Activated CD4-positive, alpha-beta T cell treated with anti-CD3 and anti-CD28 coated beads for 36 hours (primary cell): ENCODE measurements around the gene MT1B. TPM values are rescaled to one million over a fixed set of nuclear protein-coding genes. Genes with fewer than 3 reads are reported as not detected.

ENCODE experiments used
- ATAC-seq: fragments of 200-7000 bp; cut with Tn5 transposase; one replicate; pipeline ENCODE4 v1.10.0; 2021; ENCODE audit warnings: mild to moderate bottlenecking, moderate library complexity
- CTCF ChIA-PET: fragments of 350-600 bp; sonication (Branson Sonifier 250); formaldehyde crosslinking; loops from one replicate; lab custom pipeline; 2021; ENCODE audit warnings: antibody characterized with exemption; lab: Charles Lee
- POLR2A ChIA-PET: fragments of 350-600 bp; sonication (Branson Sonifier 250); formaldehyde crosslinking; loops from one replicate; lab custom pipeline; 2021; ENCODE audit warnings: antibody characterized with exemption, inconsistent platforms; lab: Charles Lee
- DNase-seq: peaks from one replicate; pipeline ENCODE4 v3.0.0-alpha.2; 2020
- H3K27ac Mint-ChIP-seq: one replicate; pipeline ENCODE4 v1.8.0; 2021; ENCODE audit warnings: mixed read lengths
- H3K27me3 Mint-ChIP-seq: one replicate; pipeline ENCODE4 v1.8.0; 2021; ENCODE audit warnings: mixed read lengths
- H3K36me3 Mint-ChIP-seq: one replicate; pipeline ENCODE4 v1.8.0; 2021; ENCODE audit warnings: low read depth, mixed read lengths
- H3K4me1 Mint-ChIP-seq: one replicate; pipeline ENCODE4 v1.8.0; 2021; ENCODE audit warnings: mixed read lengths
- H3K4me3 Mint-ChIP-seq: one replicate; pipeline ENCODE4 v1.8.0; 2021; ENCODE audit warnings: mild to moderate bottlenecking, moderate library complexity, mixed read lengths
- H3K9me3 Mint-ChIP-seq: one replicate; pipeline ENCODE4 v1.8.0; 2021; ENCODE audit warnings: low read depth, mixed read lengths
- intact Hi-C, 2 experiments: fragments of 100-400 bp; cut with DNase I in 1 of 2; cut with micrococcal nuclease in 1 of 2; formaldehyde crosslinking; loops; one replicate each; pipeline versions ENCODE4 v1.14.2 to v1.15.1; 2022 to 2024; cut with DNase I, micrococcal nuclease
- total RNA-seq, 2 experiments: library from RNA; stranded (reverse); gene quantifications; one replicate each; pipeline ENCODE4 v1.2.3, GENCODE V29; 2021

MT1B gene
- total RNA-seq, 2 experiments from 2014 or later: not detected

- Mint-ChIP-seq H3K4me1 (peaks cover 14% of the 10 kb centered on the region), H3K9me3 (no peaks in the 10 kb centered on the region), H3K27me3 (peaks cover 31% of the 10 kb centered on the region), H3K27ac (no peak overlapping the region), H3K4me3 (no peak overlapping the region), H3K36me3 (no peaks in the 10 kb centered on the region)
- CTCF ChIA-PET: no interaction called here
- POLR2A ChIA-PET: no interaction called here
- intact Hi-C loops: no loop called here
- ATAC-seq (no peak), DNase-seq (no peak)
Observed at GRCh38 chr16:56647641-56648431, 3.9 kb upstream of the MT1B start.

- H3K36me3 Mint-ChIP-seq: no peaks in the 10 kb centered on the region
- ATAC-seq (no peak), DNase-seq (no peak)
- H3K4me3 Mint-ChIP-seq: no peak overlapping the region
- H3K27me3 Mint-ChIP-seq: peaks cover 31% of the 10 kb centered on the region
- H3K4me1 Mint-ChIP-seq: peaks cover under 1% of the 10 kb centered on the region
- intact Hi-C loops: no loop called here
- ChIA-PET CTCF (interaction anchor here (0.6 kb wide), 1 partner anchor 46 kb away, joined by 3 read pairs; no protein-coding TSS in a partner anchor), POLR2A (no interaction called here)
- no peaks in the 10 kb centered on the region for H3K9me3 Mint-ChIP-seq
- no peak overlapping the region for H3K27ac Mint-ChIP-seq
Observed at GRCh38 chr16:56649271-56649670, 2.4 kb upstream of the MT1B start.

GRCh38 chr16:56649820-56650219, 1.9 kb upstream of the MT1B start:
- Mint-ChIP-seq H3K27me3 (peaks cover 32% of the 10 kb centered on the region), H3K9me3 (no peaks in the 10 kb centered on the region), H3K36me3 (no peaks in the 10 kb centered on the region), H3K4me1 (no peaks in the 10 kb centered on the region), H3K27ac (no peak overlapping the region), H3K4me3 (no peak overlapping the region)
- ChIA-PET CTCF (no interaction called here), POLR2A (no interaction called here)
- DNase-seq: no peak
- ATAC-seq: no peak
- intact Hi-C loops: no loop called here

DNA sequence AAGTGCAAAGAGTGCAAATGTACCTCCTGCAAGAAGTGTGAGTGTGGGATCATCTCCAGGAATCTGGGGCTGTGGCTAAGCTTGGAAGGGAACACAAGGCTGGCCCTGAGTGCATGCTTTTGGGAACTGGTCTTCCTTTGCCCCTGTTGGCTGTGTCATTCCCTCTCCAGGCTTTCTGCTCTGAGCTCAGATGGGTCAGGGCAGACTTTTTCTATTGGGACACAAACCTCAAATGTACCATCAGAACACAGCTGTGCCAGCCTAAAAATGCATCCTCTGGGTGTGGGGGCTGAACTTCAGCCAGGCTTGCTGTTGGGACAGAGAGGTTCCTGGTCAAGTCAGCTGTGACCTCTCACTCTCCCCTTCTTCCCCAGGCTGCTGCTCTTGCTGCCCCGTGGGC, 914 bp downstream of the MT1B start:
- peaks cover 3% of the 10 kb centered on the region for H3K4me1 Mint-ChIP-seq
- POLR2A ChIA-PET: no interaction called here
- CTCF ChIA-PET: no interaction called here
- H3K27ac Mint-ChIP-seq: no peak overlapping the region
- peaks cover 22% of the 10 kb centered on the region for H3K27me3 Mint-ChIP-seq
- H3K36me3 Mint-ChIP-seq: no peaks in the 10 kb centered on the region
- no peak overlapping the region for H3K4me3 Mint-ChIP-seq
- no peak for ATAC-seq
- no peak for DNase-seq
- H3K9me3 Mint-ChIP-seq: no peaks in the 10 kb centered on the region
- intact Hi-C loops: no loop called here

DNA sequence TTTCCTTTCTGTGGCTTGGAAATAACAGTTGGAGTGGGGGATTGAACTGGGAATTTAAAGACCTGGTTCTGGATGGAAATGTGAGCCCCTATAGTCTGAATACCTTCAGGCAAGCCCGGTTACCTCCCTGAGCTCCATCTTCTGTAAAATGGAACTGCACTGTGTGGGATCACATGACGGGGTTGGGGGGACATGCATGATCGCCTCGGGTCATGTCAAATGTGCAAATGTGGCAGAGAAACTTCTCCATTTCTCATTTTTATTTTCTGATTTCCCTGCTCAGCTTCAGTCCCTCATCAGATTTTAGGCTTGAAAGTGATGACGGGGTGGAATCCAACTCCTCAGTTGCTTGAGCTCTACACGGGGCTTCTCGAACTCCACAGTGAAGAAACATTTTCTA, 1.5 kb downstream of the MT1B start:
- Mint-ChIP-seq H3K36me3 (no peaks in the 10 kb centered on the region), H3K27me3 (peaks cover 17% of the 10 kb centered on the region), H3K4me3 (no peak overlapping the region), H3K27ac (no peak overlapping the region), H3K9me3 (no peaks in the 10 kb centered on the region), H3K4me1 (peaks cover 7% of the 10 kb centered on the region)
- intact Hi-C loops: no loop called here
- POLR2A ChIA-PET: no interaction called here
- CTCF ChIA-PET: interaction anchor here (0.9 kb wide), 1 partner anchor 9 kb away, joined by 3 read pairs; no protein-coding TSS in a partner anchor
- DNase-seq (no peak), ATAC-seq (no peak)

- peaks cover 2% of the 10 kb centered on the region for H3K27me3 Mint-ChIP-seq
- peak within 1 kb of the TSS; percentile 79 for H3K4me3 Mint-ChIP-seq
- peak within 1 kb of the TSS; percentile 76 for H3K27ac Mint-ChIP-seq
- intact Hi-C loops: loop anchor here (1.0 to 2.0 kb wide), 7 partner anchors 14 to 80 kb away; partner anchors contain the start of genes MT1X (in 2 of the 2), MT2A (in 2 of the 2) and MT1E (in 1 of the 2)
- peaks cover 16% of the 10 kb centered on the region for H3K4me1 Mint-ChIP-seq
- DNase-seq (peak; percentile 84), ATAC-seq (peak; percentile 85)
- no peaks in the 10 kb centered on the region for H3K36me3 Mint-ChIP-seq
- ChIA-PET POLR2A (interaction anchor here (0.6 to 1.2 kb wide), 3 partner anchors 14 to 32 kb away, joined by 3 to 5 read pairs (median 3); partner anchors contain the start of genes MT1E and MT1X), CTCF (interaction anchor here (0.9 kb wide), 1 partner anchor 81 kb away, joined by 3 read pairs; no protein-coding TSS in a partner anchor)
- H3K9me3 Mint-ChIP-seq: no peaks in the 10 kb centered on the region
Observed at GRCh38 chr16:56657555-56658326, 6.1 kb downstream of the MT1B start, which contains the start of gene MT1F. TSS of gene MT1F (plus strand) at chr16:56657959. CDS start at chr16:56658059, 100 bp downstream.

- DNase-seq (no peak), ATAC-seq (no peak)
- Mint-ChIP-seq H3K27ac (peak overlapping the region; percentile 76), H3K4me1 (peaks cover 18% of the 10 kb centered on the region), H3K9me3 (no peaks in the 10 kb centered on the region), H3K4me3 (peak overlapping the region; percentile 79), H3K27me3 (peaks cover 2% of the 10 kb centered on the region), H3K36me3 (no peaks in the 10 kb centered on the region)
- intact Hi-C loops: no loop called here
- POLR2A ChIA-PET: interaction anchor here (0.6 to 1.2 kb wide), 2 partner anchors 15 to 24 kb away, joined by 3 read pairs; partner anchors contain the start of gene MT1X
- CTCF ChIA-PET: interaction anchor here (0.9 kb wide), 1 partner anchor 81 kb away, joined by 3 read pairs; no protein-coding TSS in a partner anchor
Observed at GRCh38 chr16:56658327-56658875, 6.7 kb downstream of the MT1B start.

DNA sequence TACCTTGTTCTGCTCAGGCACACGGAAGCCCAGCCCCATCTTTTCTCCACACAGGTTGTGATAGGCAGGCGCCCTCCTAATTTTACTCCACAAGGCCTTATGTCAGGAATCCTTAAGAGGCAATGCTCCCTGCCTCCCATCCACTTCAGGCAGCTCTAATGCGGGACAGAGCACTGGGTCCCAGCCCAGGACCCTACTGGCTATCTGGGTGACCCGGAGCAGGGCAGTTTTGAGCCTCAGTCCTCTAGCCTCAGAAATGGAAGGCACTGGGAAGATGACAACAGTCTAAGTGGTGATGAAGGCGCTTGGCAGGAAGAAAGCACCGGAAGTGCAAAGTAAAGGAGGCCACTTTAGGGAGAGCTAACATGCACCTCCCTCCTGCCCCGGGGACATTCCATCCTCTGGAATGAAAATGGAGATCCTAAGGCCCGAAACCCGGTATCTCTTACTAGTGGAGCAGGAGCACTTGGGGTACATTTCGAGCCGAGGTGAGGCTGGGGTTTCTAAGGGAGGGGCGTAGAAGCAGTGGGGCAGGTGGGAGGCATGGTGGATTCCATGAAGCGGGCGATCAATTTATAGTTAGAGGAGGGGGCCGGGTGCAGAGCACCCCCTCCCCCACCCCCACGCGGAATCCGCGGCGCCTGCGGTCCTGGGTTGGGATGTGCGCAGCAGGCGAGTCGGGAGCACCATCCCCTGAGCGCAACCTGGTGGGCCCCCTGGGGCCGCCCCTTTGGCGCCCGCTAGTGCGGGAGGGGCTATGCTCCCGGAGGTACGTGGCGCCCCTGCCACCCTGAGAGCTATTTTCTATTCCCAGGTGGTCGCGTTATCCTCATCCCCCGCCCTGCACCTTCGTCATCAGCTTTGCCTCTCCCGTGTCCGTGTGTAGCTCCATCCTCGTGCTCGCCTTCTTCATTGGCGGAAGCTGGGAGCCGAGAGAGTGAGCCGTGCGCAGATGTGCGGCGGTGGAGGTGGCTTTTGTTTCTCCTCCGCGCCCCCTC, 11.0 kb downstream of the MT1B start:
- Mint-ChIP-seq H3K27ac (peak overlapping the region; percentile 3), H3K4me1 (peaks cover 17% of the 10 kb centered on the region), H3K36me3 (no peaks in the 10 kb centered on the region), H3K9me3 (no peaks in the 10 kb centered on the region), H3K4me3 (peak overlapping the region; percentile 59), H3K27me3 (peaks cover 23% of the 10 kb centered on the region)
- peak; percentile 68 for DNase-seq
- peak; percentile 59 for ATAC-seq
- ChIA-PET CTCF (interaction anchor here (0.5 to 2.6 kb wide), 6 partner anchors 20 to 253 kb away, joined by 3 to 7 read pairs (median 3); partner anchors contain the start of genes MT1E and MT1X), POLR2A (interaction anchor here (1.5 kb wide), 1 partner anchor 13 kb away, joined by 5 read pairs; no protein-coding TSS in a partner anchor)
- intact Hi-C loops: loop anchor here in 1 of 2 experiments (1.0 kb wide), 1 partner anchor 20 kb away; the partner anchor contains the start of gene MT1X

DNA sequence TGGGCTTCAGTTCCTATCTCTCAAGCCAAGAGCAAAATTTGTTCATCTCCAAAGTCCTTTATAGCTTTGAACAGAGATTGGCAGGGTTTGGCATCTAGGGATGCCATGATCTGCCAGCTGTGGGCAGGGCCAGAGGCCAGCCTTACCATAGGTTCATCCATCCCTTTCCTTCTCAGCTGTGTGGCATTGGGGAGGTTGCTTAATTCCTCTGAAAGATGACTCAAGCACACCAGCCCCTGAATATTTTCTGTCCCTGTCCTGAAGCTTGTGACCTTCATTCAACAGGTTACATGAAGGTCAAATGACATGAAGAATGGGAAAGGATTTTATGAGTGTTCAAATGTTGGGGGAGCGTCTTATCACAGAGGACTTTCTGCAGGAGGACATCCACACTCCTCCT, 12.8 kb downstream of the MT1B start:
- Mint-ChIP-seq H3K27ac (no peak overlapping the region), H3K9me3 (no peaks in the 10 kb centered on the region), H3K4me3 (no peak overlapping the region), H3K4me1 (peaks cover 22% of the 10 kb centered on the region), H3K27me3 (peaks cover 39% of the 10 kb centered on the region), H3K36me3 (no peaks in the 10 kb centered on the region)
- intact Hi-C loops: no loop called here
- POLR2A ChIA-PET: no interaction called here
- ATAC-seq: no peak
- CTCF ChIA-PET: no interaction called here
- DNase-seq: no peak
